CD4-positive, alpha-beta T cell (primary cell): ENCODE measurements around the gene ABCG2. TPM values are rescaled to one million over a fixed set of nuclear protein-coding genes. Genes with fewer than 3 reads are reported as not detected.

Experiments used
- ATAC-seq: fragments of 200-7000 bp; cut with Tn5 transposase; one replicate; pipeline ENCODE4 v1.10.0; 2022; ENCODE audit warnings: mild to moderate bottlenecking; ENCODE audit not compliant: poor library complexity
- CTCF ChIA-PET: fragments of 350-600 bp; sonication (Branson Sonifier 250); formaldehyde crosslinking; loops from one replicate; lab custom pipeline; 2021; ENCODE audit warnings: antibody characterized with exemption, inconsistent platforms; lab: Charles Lee
- POLR2A ChIA-PET: fragments of 350-600 bp; sonication (Branson Sonifier 250); formaldehyde crosslinking; loops from one replicate; lab custom pipeline; 2021; ENCODE audit warnings: antibody characterized with exemption, inconsistent platforms; lab: Charles Lee
- DNase-seq, 14 experiments: peaks; one replicate each; pipeline ENCODE4 v3.0.0-alpha.2; 2013 to 2020; ENCODE audit warnings: mixed read lengths in 2 of 14
- H3K27ac ChIP-seq, 2 donors: one replicate each; pipeline versions ENCODE4 v1.5.1 to v1.7.0; 2013; ENCODE audit warnings: low read length in 2 of 2, low read depth in 1 of 2, mild to moderate bottlenecking in 1 of 2
- H3K27me3 ChIP-seq, 2 experiments: 1 replicate in 1 of 2; 2 replicates in 1 of 2; pipeline versions ENCODE4 v1.6.1 to v1.7.0; 2013; ENCODE audit warnings: low read length in 2 of 2, control low read depth in 1 of 2, mild to moderate bottlenecking in 1 of 2, moderate library complexity in 1 of 2; ENCODE audit not compliant: insufficient read depth in 2 of 2, control insufficient read depth in 1 of 2
- H3K36me3 ChIP-seq: one replicate; pipeline ENCODE4 v1.6.1; 2013; ENCODE audit warnings: low read length, control low read depth; ENCODE audit not compliant: insufficient read depth
- H3K4me1 ChIP-seq: one replicate; pipeline ENCODE4 v1.6.1; 2013; ENCODE audit warnings: low read length, control low read depth; ENCODE audit not compliant: insufficient read depth
- H3K4me3 ChIP-seq: one replicate; pipeline ENCODE4 v1.5.1; 2013; ENCODE audit warnings: mild to moderate bottlenecking, low read length, moderate library complexity
- H3K9me3 ChIP-seq, 2 experiments: 1 replicate in 1 of 2; 2 replicates in 1 of 2; pipeline versions ENCODE4 v1.6.1 to v1.7.0; 2013; ENCODE audit warnings: low read length in 2 of 2, mild to moderate bottlenecking in 2 of 2, control low read depth in 1 of 2, moderate library complexity in 1 of 2; ENCODE audit not compliant: control insufficient read depth in 1 of 2, insufficient read depth in 1 of 2
- H3K27ac Mint-ChIP-seq: one replicate; pipeline ENCODE4 v1.8.0; 2020; ENCODE audit warnings: mixed read lengths
- H3K27me3 Mint-ChIP-seq: one replicate; pipeline ENCODE4 v1.8.0; 2021; ENCODE audit warnings: mixed read lengths
- H3K36me3 Mint-ChIP-seq: one replicate; pipeline ENCODE4 v1.8.0; 2021; ENCODE audit warnings: low read depth, mixed read lengths
- H3K4me1 Mint-ChIP-seq: one replicate; pipeline ENCODE4 v1.8.0; 2021; ENCODE audit warnings: low read depth, mixed read lengths
- H3K4me3 Mint-ChIP-seq: one replicate; pipeline ENCODE4 v1.8.0; 2020; ENCODE audit warnings: mild to moderate bottlenecking, mixed read lengths
- H3K9me3 Mint-ChIP-seq: one replicate; pipeline ENCODE4 v1.8.0; 2020; ENCODE audit warnings: mixed read lengths
- CTCF ChIP-seq: fragments of 200-600 bp; IDR thresholded peaks from one replicate; pipeline ENCODE4 v1.8.0; 2022; ENCODE audit warnings: antibody characterized with exemption, mild to moderate bottlenecking
- intact Hi-C, 2 experiments: fragments of 100-400 bp; cut with DNase I in 1 of 2; cut with micrococcal nuclease in 1 of 2; formaldehyde crosslinking; loops; one replicate each; pipeline versions ENCODE4 v1.15.1 to v1.9.0; 2023 to 2025; cut with DNase I, micrococcal nuclease
- total RNA-seq, 174 experiments: library from RNA in 2 of 174; stranded (reverse) in 2 of 174; gene quantifications; one replicate each; pipeline ENCODE4 v1.2.3 and lab custom pipeline; 2021 to 2026

ABCG2 gene
- total RNA-seq, 2 experiments from 2014 or later, result not detected

GRCh38 chr4:88098993-88099752, 59.3 kb downstream of the ABCG2 start:
- H3K36me3 Mint-ChIP-seq, result no peaks in the 10 kb centered on the region
- ChIA-PET POLR2A (no interaction called here), CTCF (interaction anchor here (0.6 to 1.0 kb wide), 2 partner anchors 35 to 45 kb away, joined by 3 to 4 read pairs; no protein-coding TSS in a partner anchor)
- DNase-seq (no peak), ATAC-seq (no peak)
- TF ChIP-seq CTCF, result no peak
- H3K4me1 Mint-ChIP-seq, result no peaks in the 10 kb centered on the region
- Histone ChIP-seq H3K27ac (no peak overlapping the region), H3K27me3 (no peaks in the 10 kb centered on the region), H3K9me3 (no peaks in the 10 kb centered on the region), H3K36me3 (no peaks in the 10 kb centered on the region), H3K4me1 (no peaks in the 10 kb centered on the region), H3K4me3 (no peak overlapping the region)
- intact Hi-C loops, result no loop called here
- no peak overlapping the region for H3K27ac Mint-ChIP-seq
- no peaks in the 10 kb centered on the region for H3K9me3 Mint-ChIP-seq
- no peak overlapping the region for H3K4me3 Mint-ChIP-seq
- H3K27me3 Mint-ChIP-seq, result peaks cover 5% of the 10 kb centered on the region

GRCh38 chr4:88097781-88098180, 60.7 kb downstream of the ABCG2 start:
- no peak overlapping the region for H3K27ac Mint-ChIP-seq
- no peaks in the 10 kb centered on the region for H3K9me3 ChIP-seq
- no peaks in the 10 kb centered on the region for H3K36me3 Mint-ChIP-seq
- DNase-seq (no peak), ATAC-seq (no peak)
- no peaks in the 10 kb centered on the region for H3K9me3 Mint-ChIP-seq
- H3K27ac ChIP-seq, result no peak overlapping the region
- no peaks in the 10 kb centered on the region for H3K4me1 ChIP-seq
- no peaks in the 10 kb centered on the region for H3K27me3 ChIP-seq
- H3K4me1 Mint-ChIP-seq, result no peaks in the 10 kb centered on the region
- no peak overlapping the region for H3K4me3 ChIP-seq
- intact Hi-C loops, result no loop called here
- no peak for TF ChIP-seq CTCF
- POLR2A ChIA-PET, result no interaction called here
- H3K36me3 ChIP-seq, result no peaks in the 10 kb centered on the region
- CTCF ChIA-PET, result no interaction called here
- H3K4me3 Mint-ChIP-seq, result no peak overlapping the region
- H3K27me3 Mint-ChIP-seq, result peaks cover 5% of the 10 kb centered on the region

GRCh38 chr4:88097301-88097700, 61.1 kb downstream of the ABCG2 start:
- Mint-ChIP-seq H3K36me3 (no peaks in the 10 kb centered on the region), H3K27me3 (peaks cover 5% of the 10 kb centered on the region), H3K27ac (no peak overlapping the region), H3K4me3 (no peak overlapping the region), H3K4me1 (no peaks in the 10 kb centered on the region), H3K9me3 (no peaks in the 10 kb centered on the region)
- ATAC-seq (no peak), DNase-seq (no peak)
- Histone ChIP-seq H3K4me3 (no peak overlapping the region), H3K4me1 (no peaks in the 10 kb centered on the region), H3K9me3 (no peaks in the 10 kb centered on the region), H3K36me3 (no peaks in the 10 kb centered on the region), H3K27ac (no peak overlapping the region), H3K27me3 (no peaks in the 10 kb centered on the region)
- ChIA-PET POLR2A (no interaction called here), CTCF (no interaction called here)
- no peak for TF ChIP-seq CTCF
- intact Hi-C loops, result no loop called here
